Measurements from ENCODE around the gene CABYR.

The CABYR gene

GRCh38 chr18:24190590-24190989 is 51.7 kb downstream of the CABYR start:
- H3K9me3 ChIP-seq (ENCODE audit: control insufficient read depth, insufficient read depth, low read depth, low read length) = no peaks in the 10 kb centered on the region
- no peak overlapping the region for H3K9ac ChIP-seq (ENCODE audit: low read length)
- no peaks in the 10 kb centered on the region for H3K27me3 ChIP-seq (ENCODE audit: control insufficient read depth, insufficient read depth, low read length)
- no peaks in the 10 kb centered on the region for H3K4me1 ChIP-seq (ENCODE audit: control insufficient read depth, insufficient read depth, low read length)
- no peaks in the 10 kb centered on the region for H3K36me3 ChIP-seq (ENCODE audit: control insufficient read depth, insufficient read depth, low read length)
- no peak overlapping the region for H3K4me3 ChIP-seq (ENCODE audit: low read depth, low read length)
- H3K27ac ChIP-seq (ENCODE audit: low read depth, low read length) = no peak overlapping the region

- Histone ChIP-seq H3K4me1 (ENCODE audit: control insufficient read depth, insufficient read depth, low read length) (no peaks in the 10 kb centered on the region), H3K27ac (ENCODE audit: low read depth, low read length) (no peak overlapping the region), H3K9ac (ENCODE audit: low read length) (no peak overlapping the region), H3K36me3 (ENCODE audit: control insufficient read depth, insufficient read depth, low read length) (no peaks in the 10 kb centered on the region), H3K27me3 (ENCODE audit: control insufficient read depth, insufficient read depth, low read length) (no peaks in the 10 kb centered on the region), H3K4me3 (ENCODE audit: low read depth, low read length) (no peak overlapping the region), H3K9me3 (ENCODE audit: control insufficient read depth, insufficient read depth, low read depth, low read length) (no peaks in the 10 kb centered on the region)
Measured at GRCh38 chr18:24195296-24196053, 56.6 kb downstream of the CABYR start.

GRCh38 chr18:24196764-24197163 is 57.9 kb downstream of the CABYR start:
- H3K27ac ChIP-seq (ENCODE audit: low read depth, low read length) = no peak overlapping the region
- H3K27me3 ChIP-seq (ENCODE audit: control insufficient read depth, insufficient read depth, low read length) = no peaks in the 10 kb centered on the region
- H3K9ac ChIP-seq (ENCODE audit: low read length) = no peak overlapping the region
- H3K36me3 ChIP-seq (ENCODE audit: control insufficient read depth, insufficient read depth, low read length) = no peaks in the 10 kb centered on the region
- no peaks in the 10 kb centered on the region for H3K9me3 ChIP-seq (ENCODE audit: control insufficient read depth, insufficient read depth, low read depth, low read length)
- H3K4me1 ChIP-seq (ENCODE audit: control insufficient read depth, insufficient read depth, low read length) = no peaks in the 10 kb centered on the region
- H3K4me3 ChIP-seq (ENCODE audit: low read depth, low read length) = no peak overlapping the region

GRCh38 chr18:24197412-24197811 is 58.5 kb downstream of the CABYR start:
- Histone ChIP-seq H3K9ac (ENCODE audit: low read length) (no peak overlapping the region), H3K4me3 (ENCODE audit: low read depth, low read length) (no peak overlapping the region), H3K27me3 (ENCODE audit: control insufficient read depth, insufficient read depth, low read length) (no peaks in the 10 kb centered on the region), H3K27ac (ENCODE audit: low read depth, low read length) (no peak overlapping the region), H3K4me1 (ENCODE audit: control insufficient read depth, insufficient read depth, low read length) (no peaks in the 10 kb centered on the region), H3K36me3 (ENCODE audit: control insufficient read depth, insufficient read depth, low read length) (no peaks in the 10 kb centered on the region), H3K9me3 (ENCODE audit: control insufficient read depth, insufficient read depth, low read depth, low read length) (no peaks in the 10 kb centered on the region)

- H3K4me1 ChIP-seq (ENCODE audit: control insufficient read depth, insufficient read depth, low read length) = no peaks in the 10 kb centered on the region
- no peak overlapping the region for H3K9ac ChIP-seq (ENCODE audit: low read length)
Measured at GRCh38 chr18:24198461-24198860, 59.6 kb downstream of the CABYR start.

GRCh38 chr18:24199372-24199962 is 60.6 kb downstream of the CABYR start:
- no peaks in the 10 kb centered on the region for H3K36me3 ChIP-seq (ENCODE audit: control insufficient read depth, insufficient read depth, low read length)
- H3K27ac ChIP-seq (ENCODE audit: low read depth, low read length) = no peak overlapping the region
- no peaks in the 10 kb centered on the region for H3K4me1 ChIP-seq (ENCODE audit: control insufficient read depth, insufficient read depth, low read length)
- H3K9ac ChIP-seq (ENCODE audit: low read length) = no peak overlapping the region
- no peak overlapping the region for H3K4me3 ChIP-seq (ENCODE audit: low read depth, low read length)
- H3K27me3 ChIP-seq (ENCODE audit: control insufficient read depth, insufficient read depth, low read length) = no peaks in the 10 kb centered on the region
- no peaks in the 10 kb centered on the region for H3K9me3 ChIP-seq (ENCODE audit: control insufficient read depth, insufficient read depth, low read depth, low read length)

More at GRCh38 chr18:24198461-24198860, 59.6 kb downstream of the CABYR start:
- Histone ChIP-seq H3K9me3 (ENCODE audit: control insufficient read depth, insufficient read depth, low read depth, low read length) (no peaks in the 10 kb centered on the region), H3K36me3 (ENCODE audit: control insufficient read depth, insufficient read depth, low read length) (no peaks in the 10 kb centered on the region), H3K27me3 (ENCODE audit: control insufficient read depth, insufficient read depth, low read length) (no peaks in the 10 kb centered on the region), H3K27ac (ENCODE audit: low read depth, low read length) (no peak overlapping the region), H3K4me3 (ENCODE audit: low read depth, low read length) (no peak overlapping the region)

- no peak overlapping the region for H3K27ac ChIP-seq (ENCODE audit: low read depth, low read length)
- no peak overlapping the region for H3K4me3 ChIP-seq (ENCODE audit: low read depth, low read length)
- H3K9ac ChIP-seq (ENCODE audit: low read length) = no peak overlapping the region
- H3K36me3 ChIP-seq (ENCODE audit: control insufficient read depth, insufficient read depth, low read length) = no peaks in the 10 kb centered on the region
- H3K9me3 ChIP-seq (ENCODE audit: control insufficient read depth, insufficient read depth, low read depth, low read length) = no peaks in the 10 kb centered on the region
- no peaks in the 10 kb centered on the region for H3K27me3 ChIP-seq (ENCODE audit: control insufficient read depth, insufficient read depth, low read length)
- H3K4me1 ChIP-seq (ENCODE audit: control insufficient read depth, insufficient read depth, low read length) = no peaks in the 10 kb centered on the region
Measured at GRCh38 chr18:24200494-24201290, 61.8 kb downstream of the CABYR start.

- H3K4me1 ChIP-seq (ENCODE audit: control insufficient read depth, insufficient read depth, low read length) = no peaks in the 10 kb centered on the region
- H3K27me3 ChIP-seq (ENCODE audit: control insufficient read depth, insufficient read depth, low read length) = no peaks in the 10 kb centered on the region
- H3K4me3 ChIP-seq (ENCODE audit: low read depth, low read length) = no peak overlapping the region
- no peaks in the 10 kb centered on the region for H3K36me3 ChIP-seq (ENCODE audit: control insufficient read depth, insufficient read depth, low read length)
- H3K9me3 ChIP-seq (ENCODE audit: control insufficient read depth, insufficient read depth, low read depth, low read length) = no peaks in the 10 kb centered on the region
- no peak overlapping the region for H3K27ac ChIP-seq (ENCODE audit: low read depth, low read length)
- H3K9ac ChIP-seq (ENCODE audit: low read length) = no peak overlapping the region
Measured at GRCh38 chr18:24201699-24202687, 63.1 kb downstream of the CABYR start.

GRCh38 chr18:24204904-24205303 is 66.0 kb downstream of the CABYR start:
- Histone ChIP-seq H3K9me3 (ENCODE audit: control insufficient read depth, insufficient read depth, low read depth, low read length) (no peaks in the 10 kb centered on the region), H3K27me3 (ENCODE audit: control insufficient read depth, insufficient read depth, low read length) (no peaks in the 10 kb centered on the region), H3K36me3 (ENCODE audit: control insufficient read depth, insufficient read depth, low read length) (no peaks in the 10 kb centered on the region), H3K4me3 (ENCODE audit: low read depth, low read length) (no peak overlapping the region), H3K9ac (ENCODE audit: low read length) (no peak overlapping the region), H3K27ac (ENCODE audit: low read depth, low read length) (no peak overlapping the region), H3K4me1 (ENCODE audit: control insufficient read depth, insufficient read depth, low read length) (peaks cover 6% of the 10 kb centered on the region)

- H3K4me1 ChIP-seq (ENCODE audit: control insufficient read depth, insufficient read depth, low read length) = peaks cover 6% of the 10 kb centered on the region
- H3K4me3 ChIP-seq (ENCODE audit: low read depth, low read length) = no peak overlapping the region
- H3K27me3 ChIP-seq (ENCODE audit: control insufficient read depth, insufficient read depth, low read length) = no peaks in the 10 kb centered on the region
- no peaks in the 10 kb centered on the region for H3K9me3 ChIP-seq (ENCODE audit: control insufficient read depth, insufficient read depth, low read depth, low read length)
- H3K36me3 ChIP-seq (ENCODE audit: control insufficient read depth, insufficient read depth, low read length) = no peaks in the 10 kb centered on the region
- H3K9ac ChIP-seq (ENCODE audit: low read length) = no peak overlapping the region
- H3K27ac ChIP-seq (ENCODE audit: low read depth, low read length) = peak overlapping the region; percentile 46; the same call in 1 of the 2 replicates
Measured at GRCh38 chr18:24208270-24209035, 69.6 kb downstream of the CABYR start.
